ES-I3 (cell line): Measurements from ENCODE around the gene TMEM33.

Experiments used
- H3K36me3 ChIP-seq: 2 replicates; pipeline ENCODE4 v1.6.1; 2013; ENCODE audit warnings: mild to moderate bottlenecking, low read length, control low read depth, moderate library complexity; ENCODE audit not compliant: insufficient read depth
- H3K4me1 ChIP-seq: 2 replicates; pipeline ENCODE4 v1.6.1; 2013; ENCODE audit warnings: mild to moderate bottlenecking, control low read depth, low read length; ENCODE audit not compliant: insufficient read depth
- H3K9ac ChIP-seq: 2 replicates; pipeline ENCODE4 v1.6.1; 2013; ENCODE audit warnings: low read depth, mild to moderate bottlenecking, low read length, moderate library complexity
- H3K9me3 ChIP-seq: 2 replicates; pipeline ENCODE4 v1.6.1; 2013; ENCODE audit warnings: mild to moderate bottlenecking, low read length, moderate library complexity; ENCODE audit not compliant: control insufficient read depth, insufficient read depth

Gene TMEM33

GRCh38 chr4:41994461-41994985 lies 59.3 kb downstream of the TMEM33 start:
- Histone ChIP-seq H3K9me3 (no peaks in the 10 kb centered on the region), H3K4me1 (peaks cover 8% of the 10 kb centered on the region; the same call in 1 of the 2 replicates), H3K9ac (no peak overlapping the region), H3K36me3 (no peaks in the 10 kb centered on the region)

DNA sequence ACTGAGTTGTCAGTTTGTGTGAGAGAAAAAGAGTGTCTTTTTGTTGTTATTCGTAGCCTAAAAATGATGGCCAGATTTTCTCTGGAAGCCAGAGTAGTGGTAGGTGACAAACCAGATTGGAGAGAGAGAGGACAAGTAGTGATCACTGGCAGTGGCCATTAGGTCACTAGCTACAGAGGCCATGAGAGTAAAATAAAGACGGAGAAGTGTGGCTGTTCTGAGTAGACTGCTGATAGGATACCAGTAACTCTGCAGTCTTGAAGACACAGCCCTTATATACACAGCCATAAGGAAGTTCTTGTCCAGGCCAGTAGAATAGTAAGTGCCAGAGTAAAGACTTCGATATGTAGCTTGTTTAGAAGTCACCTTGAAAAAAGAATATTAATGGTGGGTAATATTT lies 62.8 kb downstream of the TMEM33 start:
- no peaks in the 10 kb centered on the region for H3K4me1 ChIP-seq
- H3K9me3 ChIP-seq: no peaks in the 10 kb centered on the region
- H3K9ac ChIP-seq: no peak overlapping the region
- H3K36me3 ChIP-seq: no peaks in the 10 kb centered on the region

DNA sequence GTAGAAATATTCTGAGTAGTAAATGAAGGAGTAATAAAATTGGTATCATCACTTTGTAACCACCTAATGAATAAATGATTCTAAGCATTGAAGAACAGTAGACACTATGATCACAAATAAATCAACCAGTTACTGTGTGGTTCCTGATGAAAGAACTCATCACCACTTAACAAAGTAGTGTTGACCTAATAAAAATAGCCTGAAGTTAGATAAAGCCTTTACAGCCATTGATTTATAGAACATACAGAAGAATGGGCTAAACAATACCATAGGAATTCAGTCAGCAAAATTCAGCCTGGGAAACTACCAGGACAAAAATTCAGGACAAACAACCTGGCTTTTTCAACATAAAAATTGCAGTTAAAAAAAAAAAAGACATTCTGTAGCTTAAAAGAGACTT lies 64.1 kb downstream of the TMEM33 start:
- no peak overlapping the region for H3K9ac ChIP-seq
- no peaks in the 10 kb centered on the region for H3K36me3 ChIP-seq
- no peaks in the 10 kb centered on the region for H3K9me3 ChIP-seq
- H3K4me1 ChIP-seq: no peaks in the 10 kb centered on the region

DNA sequence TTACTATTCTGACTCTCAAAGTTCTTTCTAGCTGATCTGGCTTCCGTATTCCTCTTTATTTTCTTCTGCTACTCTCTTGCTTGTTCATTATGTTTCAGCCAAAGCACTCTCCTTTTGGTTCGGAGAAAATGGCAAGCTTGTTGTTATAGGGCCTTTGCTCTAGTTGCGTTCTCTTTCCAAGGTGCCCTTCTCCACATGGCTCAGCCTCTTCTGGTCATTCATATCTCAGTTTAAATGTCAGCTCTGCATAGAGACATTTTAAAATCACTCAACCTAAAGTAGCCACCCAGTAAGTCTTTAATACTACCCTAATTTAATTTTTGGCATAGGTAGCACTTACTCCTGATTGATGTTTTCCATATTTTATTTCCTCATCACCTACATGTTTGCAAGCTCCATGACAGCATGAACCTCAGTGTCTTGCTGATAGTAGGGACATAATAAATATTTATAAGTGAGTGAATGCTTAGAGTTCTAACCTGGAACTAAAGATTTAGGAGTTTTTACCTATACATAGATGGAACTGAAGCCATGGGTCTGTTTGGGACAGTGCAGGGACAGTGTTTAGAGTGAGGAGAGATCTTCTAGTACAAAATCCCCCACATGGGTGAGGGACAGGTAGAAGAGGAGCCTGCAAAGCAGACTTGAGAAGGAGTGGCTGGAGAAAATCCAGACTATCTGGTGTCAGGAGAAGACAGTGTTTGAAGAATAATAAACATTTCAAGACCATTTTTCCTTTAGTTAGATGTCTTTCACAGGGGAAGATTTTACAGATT lies 73.0 kb downstream of the TMEM33 start:
- no peaks in the 10 kb centered on the region for H3K4me1 ChIP-seq
- no peak overlapping the region for H3K9ac ChIP-seq
- H3K9me3 ChIP-seq: no peaks in the 10 kb centered on the region
- H3K36me3 ChIP-seq: peaks cover 2% of the 10 kb centered on the region; the same call in 1 of the 2 replicates
